Nephron progenitor cell (in vitro differentiated cells): ENCODE measurements around the gene TMEM50A.
"Not testable (repeated sequence)": the region's sequence is repeated elsewhere in the genome, so short reads cannot be mapped to it uniquely, and the experiment has no call there.

Experiments
- DNase-seq: peaks from one replicate; pipeline ENCODE4 v3.0.0; 2021
- H3K27ac Mint-ChIP-seq: 2 replicates; pipeline ENCODE4 v1.8.0; 2021; ENCODE audit warnings: mild to moderate bottlenecking, moderate library complexity, mixed read lengths
- H3K27me3 Mint-ChIP-seq: 2 replicates; pipeline ENCODE4 v1.8.0; 2021; ENCODE audit warnings: mild to moderate bottlenecking, low read depth, mixed read lengths; ENCODE audit not compliant: poor library complexity
- H3K36me3 Mint-ChIP-seq: 2 replicates; pipeline ENCODE4 v1.8.0; 2021; ENCODE audit warnings: low read depth, mixed read lengths
- H3K4me1 Mint-ChIP-seq: 2 replicates; pipeline ENCODE4 v1.8.0; 2021; ENCODE audit warnings: mixed read lengths
- H3K4me3 Mint-ChIP-seq: 2 replicates; pipeline ENCODE4 v1.8.0; 2021; ENCODE audit warnings: mild to moderate bottlenecking, moderate library complexity, mixed read lengths
- H3K9me3 Mint-ChIP-seq: 2 replicates; pipeline ENCODE4 v1.8.0; 2021; ENCODE audit warnings: mild to moderate bottlenecking, moderate library complexity, mixed read lengths
- TF ChIP-seq, protein P1 (sequence below): fragments of 200-600 bp; sonication (generic); IDR thresholded peaks from 2 replicates; pipeline ENCODE4 v1.5.0; 2021; ENCODE audit warnings: antibody characterized with exemption

The TMEM50A gene

DNA sequence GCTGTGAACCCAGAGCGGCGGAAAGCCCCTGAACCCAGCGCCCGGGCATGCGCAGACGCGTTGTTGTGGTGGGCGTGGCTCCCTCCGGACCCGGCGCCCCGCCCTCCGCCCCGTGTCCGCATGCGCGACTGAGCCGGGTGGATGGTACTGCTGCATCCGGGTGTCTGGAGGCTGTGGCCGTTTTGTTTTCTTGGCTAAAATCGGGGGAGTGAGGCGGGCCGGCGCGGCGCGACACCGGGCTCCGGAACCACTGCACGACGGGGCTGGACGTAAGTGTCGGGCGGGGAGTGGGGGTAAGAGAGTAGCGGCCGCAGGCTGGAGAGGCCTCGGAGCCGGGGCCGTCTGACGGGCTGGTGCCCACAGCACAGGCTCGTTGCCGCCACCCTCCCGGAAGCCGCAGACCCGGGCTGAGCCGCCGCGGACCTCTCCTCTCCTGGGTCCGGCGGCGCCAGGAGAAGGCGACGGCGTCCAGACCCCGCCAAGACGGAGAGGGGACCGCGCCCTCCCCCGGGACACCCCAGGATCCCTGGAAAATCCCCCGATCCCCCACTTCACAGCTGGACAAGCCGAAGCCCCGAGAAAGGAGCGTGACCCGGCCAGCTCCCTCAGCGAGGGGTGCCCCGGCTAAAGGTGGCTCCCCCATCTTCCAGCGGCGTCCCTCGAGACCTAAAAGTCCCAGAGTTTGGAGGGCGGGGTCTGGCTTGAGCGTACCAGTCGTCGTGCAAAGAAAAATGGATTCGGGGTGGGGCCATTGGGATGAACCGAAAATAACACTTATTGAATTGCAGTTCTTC, at the start of gene TMEM50A:
TMEM50A (plus strand) TSS at position 147 of the 794 bp plus-strand sequence. CDS start 2,153 bp downstream, outside the sequence.
- DNase-seq, result peak; percentile 94
- peaks cover 21% of the 10 kb centered on the region for H3K36me3 Mint-ChIP-seq
- no peaks in the 10 kb centered on the region for H3K27me3 Mint-ChIP-seq
- H3K4me3 Mint-ChIP-seq, result peak within 1 kb of the TSS; percentile 96
- TF ChIP-seq, protein P1, sequence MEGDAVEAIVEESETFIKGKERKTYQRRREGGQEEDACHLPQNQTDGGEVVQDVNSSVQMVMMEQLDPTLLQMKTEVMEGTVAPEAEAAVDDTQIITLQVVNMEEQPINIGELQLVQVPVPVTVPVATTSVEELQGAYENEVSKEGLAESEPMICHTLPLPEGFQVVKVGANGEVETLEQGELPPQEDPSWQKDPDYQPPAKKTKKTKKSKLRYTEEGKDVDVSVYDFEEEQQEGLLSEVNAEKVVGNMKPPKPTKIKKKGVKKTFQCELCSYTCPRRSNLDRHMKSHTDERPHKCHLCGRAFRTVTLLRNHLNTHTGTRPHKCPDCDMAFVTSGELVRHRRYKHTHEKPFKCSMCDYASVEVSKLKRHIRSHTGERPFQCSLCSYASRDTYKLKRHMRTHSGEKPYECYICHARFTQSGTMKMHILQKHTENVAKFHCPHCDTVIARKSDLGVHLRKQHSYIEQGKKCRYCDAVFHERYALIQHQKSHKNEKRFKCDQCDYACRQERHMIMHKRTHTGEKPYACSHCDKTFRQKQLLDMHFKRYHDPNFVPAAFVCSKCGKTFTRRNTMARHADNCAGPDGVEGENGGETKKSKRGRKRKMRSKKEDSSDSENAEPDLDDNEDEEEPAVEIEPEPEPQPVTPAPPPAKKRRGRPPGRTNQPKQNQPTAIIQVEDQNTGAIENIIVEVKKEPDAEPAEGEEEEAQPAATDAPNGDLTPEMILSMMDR, result no peak
- H3K4me1 Mint-ChIP-seq, result peaks cover 26% of the 10 kb centered on the region
- no peaks in the 10 kb centered on the region for H3K9me3 Mint-ChIP-seq
- H3K27ac Mint-ChIP-seq, result peak within 1 kb of the TSS; percentile 81

DNA sequence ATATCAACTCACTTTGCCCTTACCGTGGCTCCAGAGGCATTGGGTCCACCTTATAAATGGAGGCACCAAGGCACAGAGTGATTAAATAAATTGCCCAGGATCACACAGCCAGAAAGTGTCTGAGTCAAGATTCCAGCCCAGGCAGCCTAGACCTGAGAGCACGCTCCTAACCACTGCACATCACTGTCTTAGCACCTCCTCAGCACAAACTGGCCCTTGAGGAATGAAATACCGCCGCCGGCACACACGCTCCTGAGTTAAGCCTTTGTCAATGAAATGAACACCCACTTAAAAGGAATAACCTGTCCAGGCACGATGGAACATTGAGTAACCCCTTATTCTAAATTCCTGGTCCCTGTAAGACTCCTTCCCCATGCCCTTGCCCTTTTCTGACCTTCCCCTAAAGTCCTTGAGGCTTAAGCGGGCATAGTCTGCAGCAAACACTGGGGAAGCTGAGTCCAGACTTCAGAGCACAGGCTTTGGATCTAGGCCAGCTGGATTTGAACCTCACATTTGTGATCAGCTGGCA, 49.5 kb upstream of the TMEM50A start:
- H3K27ac Mint-ChIP-seq, H3K36me3 Mint-ChIP-seq, H3K9me3 Mint-ChIP-seq, H3K4me1 Mint-ChIP-seq, DNase-seq, H3K4me3 Mint-ChIP-seq: not testable (repeated sequence)
- H3K27me3 Mint-ChIP-seq, result peaks cover 11% of the 10 kb centered on the region

DNA sequence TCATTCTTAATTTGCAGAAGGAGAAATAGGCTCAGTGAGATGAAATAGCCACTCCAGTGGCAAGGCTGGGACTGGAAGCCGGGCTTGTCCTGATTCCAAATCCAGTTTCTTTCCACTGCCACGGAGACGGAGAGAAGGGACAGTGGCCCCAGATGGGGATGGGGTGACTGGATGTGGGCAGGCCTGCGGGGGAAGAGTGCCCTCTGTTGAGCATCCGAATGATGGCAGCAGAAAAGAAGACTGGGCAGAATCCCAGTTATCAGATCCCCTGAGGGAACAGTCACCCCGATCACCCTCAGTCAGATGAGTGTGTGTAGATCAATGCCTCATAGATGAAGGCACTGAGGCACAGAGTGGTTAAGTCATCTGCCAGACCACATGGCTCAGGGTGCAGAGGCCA, 48.1 kb upstream of the TMEM50A start:
- not testable (repeated sequence) for H3K36me3 Mint-ChIP-seq, H3K9me3 Mint-ChIP-seq, H3K4me1 Mint-ChIP-seq, H3K27ac Mint-ChIP-seq, H3K4me3 Mint-ChIP-seq, DNase-seq
- H3K27me3 Mint-ChIP-seq, result peaks cover 11% of the 10 kb centered on the region

DNA sequence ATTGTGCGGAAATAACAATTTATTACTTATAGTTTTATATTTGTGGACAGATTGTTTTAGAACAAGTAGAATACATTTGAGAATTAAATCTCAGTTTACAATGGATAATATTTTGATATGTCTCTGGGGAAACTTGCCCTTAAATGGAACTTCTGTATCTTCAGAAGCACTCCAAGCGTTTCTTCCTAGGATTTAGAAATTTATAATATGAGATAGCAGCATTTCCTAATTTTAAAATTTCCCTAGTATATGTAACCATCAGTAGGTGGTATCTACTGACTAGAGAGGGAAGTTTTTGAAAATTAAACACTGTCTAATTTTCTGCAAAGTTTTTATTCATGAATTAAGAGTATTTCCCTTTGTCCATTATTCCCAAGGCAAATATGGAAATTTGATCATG, 44.7 kb upstream of the TMEM50A start:
- not testable (repeated sequence) for H3K36me3 Mint-ChIP-seq, H3K4me3 Mint-ChIP-seq, DNase-seq, H3K27me3 Mint-ChIP-seq, H3K27ac Mint-ChIP-seq, H3K9me3 Mint-ChIP-seq, H3K4me1 Mint-ChIP-seq

DNA sequence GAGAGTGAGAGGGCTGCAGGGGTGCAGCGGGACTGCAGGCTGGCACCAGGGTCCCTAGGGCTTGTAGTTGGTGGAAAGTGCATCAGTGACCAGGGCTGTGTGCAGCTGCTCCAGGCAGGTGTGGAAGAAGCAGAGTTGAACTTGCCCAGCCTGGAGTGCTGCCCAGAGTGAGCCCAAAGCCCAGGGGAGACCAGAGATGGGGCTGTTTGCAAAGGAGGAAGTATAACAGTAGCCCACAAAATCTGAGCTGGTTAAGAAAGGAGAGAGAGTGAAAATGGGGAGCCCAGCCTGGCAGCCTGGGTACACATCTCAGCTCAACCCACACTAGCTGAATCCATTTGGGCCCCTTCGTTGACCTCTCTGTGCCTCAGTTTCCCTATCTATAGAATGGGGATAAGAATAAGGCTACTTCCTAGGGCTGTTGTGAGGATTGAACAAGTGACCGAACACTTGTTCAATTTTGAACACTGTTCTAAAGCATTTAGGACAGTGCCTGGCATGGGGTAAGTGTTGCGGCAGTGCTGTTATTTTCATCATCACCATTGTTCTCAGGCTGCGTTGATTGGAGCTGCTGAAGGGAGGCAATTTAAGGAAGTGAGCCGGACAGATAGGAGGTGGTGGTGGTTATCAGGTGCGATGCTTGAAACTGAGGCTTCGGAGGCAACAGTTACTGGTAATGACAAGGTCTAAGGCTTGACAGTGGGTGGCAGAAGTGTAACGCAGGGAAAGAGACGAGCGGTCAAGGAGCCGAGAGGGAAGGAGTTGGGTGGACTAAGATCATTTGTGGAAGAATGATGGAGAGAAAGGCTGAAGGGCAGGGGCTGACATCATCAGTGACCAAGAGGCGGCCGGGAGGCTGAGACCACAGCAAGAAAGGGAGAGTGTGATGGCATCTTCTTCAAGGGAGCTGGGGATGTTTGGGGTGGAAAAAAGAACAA, 43.0 kb upstream of the TMEM50A start:
- not testable (repeated sequence) for H3K36me3 Mint-ChIP-seq, H3K27me3 Mint-ChIP-seq, H3K4me1 Mint-ChIP-seq, H3K4me3 Mint-ChIP-seq, H3K9me3 Mint-ChIP-seq, DNase-seq, H3K27ac Mint-ChIP-seq

DNA sequence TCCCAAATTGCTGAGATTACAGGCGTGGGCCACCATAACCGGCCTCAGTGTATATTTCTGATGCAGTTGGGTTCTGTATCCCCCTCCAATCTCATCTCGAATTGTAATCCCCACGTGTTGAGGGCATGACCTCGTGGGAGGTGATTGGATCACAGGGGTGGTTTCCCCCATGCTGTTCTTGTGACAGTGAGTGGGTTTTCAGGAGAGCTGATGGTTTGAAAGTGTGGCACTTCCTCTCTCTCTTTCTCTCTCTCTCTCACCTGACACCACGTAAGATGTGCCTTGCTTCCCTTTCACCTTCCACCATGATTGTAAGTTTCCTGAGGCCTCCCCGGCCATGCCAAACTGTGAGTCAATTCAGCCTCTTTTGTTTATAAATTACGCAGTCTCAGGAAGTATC, 41.6 kb upstream of the TMEM50A start:
- not testable (repeated sequence) for H3K4me3 Mint-ChIP-seq, H3K9me3 Mint-ChIP-seq, H3K4me1 Mint-ChIP-seq, H3K36me3 Mint-ChIP-seq, DNase-seq, H3K27me3 Mint-ChIP-seq, H3K27ac Mint-ChIP-seq

DNA sequence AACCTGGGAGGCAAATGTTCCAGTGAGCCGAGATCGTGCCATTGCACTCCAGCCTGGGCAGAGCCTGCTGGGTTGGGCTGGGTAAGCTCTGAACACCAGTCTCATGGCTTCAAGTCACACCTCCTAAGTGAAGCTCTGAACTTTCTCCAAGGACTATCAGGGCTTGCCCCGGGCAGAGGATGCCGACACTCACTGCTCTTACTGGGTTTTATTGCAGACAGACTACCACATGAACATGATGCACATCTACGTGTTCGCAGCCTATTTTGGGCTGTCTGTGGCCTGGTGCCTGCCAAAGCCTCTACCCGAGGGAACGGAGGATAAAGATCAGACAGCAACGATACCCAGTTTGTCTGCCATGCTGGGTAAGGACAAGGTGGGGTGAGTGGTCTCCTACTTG, 37.4 kb upstream of the TMEM50A start:
- not testable (repeated sequence) for H3K9me3 Mint-ChIP-seq, H3K4me1 Mint-ChIP-seq, H3K27ac Mint-ChIP-seq, H3K27me3 Mint-ChIP-seq, DNase-seq, H3K4me3 Mint-ChIP-seq, H3K36me3 Mint-ChIP-seq

DNA sequence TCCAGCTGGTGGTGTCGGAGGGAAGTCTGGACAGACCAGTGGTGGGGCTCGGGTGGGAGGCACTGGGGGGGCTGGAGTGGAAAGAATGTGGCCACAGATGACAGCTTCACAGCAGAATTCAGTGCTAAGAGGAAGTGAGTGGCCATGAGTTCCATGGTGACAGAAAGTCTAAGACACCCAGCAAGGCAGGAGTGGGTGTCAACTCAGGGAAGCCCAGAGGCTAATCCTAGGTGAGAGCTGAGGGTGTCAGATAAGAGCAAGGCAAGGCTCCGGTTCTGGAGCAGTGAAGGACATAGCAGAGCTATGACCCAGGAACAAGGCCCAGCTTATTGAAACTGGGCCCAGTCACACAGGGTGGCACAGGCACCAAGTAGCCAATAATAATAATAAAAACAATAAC, 35.8 kb upstream of the TMEM50A start:
- H3K4me1 Mint-ChIP-seq, DNase-seq, H3K36me3 Mint-ChIP-seq, H3K27ac Mint-ChIP-seq, H3K4me3 Mint-ChIP-seq, H3K9me3 Mint-ChIP-seq, H3K27me3 Mint-ChIP-seq: not testable (repeated sequence)

DNA sequence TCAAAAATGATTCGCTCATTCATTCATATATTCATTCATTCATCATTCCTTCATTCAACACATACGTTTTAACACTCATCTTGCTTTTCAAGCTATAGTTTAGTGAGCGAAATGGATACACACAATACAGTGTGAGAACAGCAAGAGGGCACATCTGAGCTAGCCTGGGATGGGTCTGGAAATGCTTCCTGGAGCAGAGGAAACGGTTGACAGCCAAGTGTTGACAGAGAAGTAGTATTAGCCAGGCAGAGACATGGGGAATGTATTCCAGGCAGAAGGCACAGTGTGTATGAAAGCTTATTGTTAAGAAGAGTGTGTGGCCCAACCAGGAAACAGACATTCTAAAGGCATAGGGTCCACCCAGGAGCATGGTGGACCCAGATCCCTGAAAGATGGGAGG, 33.2 kb upstream of the TMEM50A start:
- not testable (repeated sequence) for H3K4me3 Mint-ChIP-seq, DNase-seq, H3K36me3 Mint-ChIP-seq, H3K4me1 Mint-ChIP-seq, H3K27ac Mint-ChIP-seq, H3K27me3 Mint-ChIP-seq, H3K9me3 Mint-ChIP-seq

DNA sequence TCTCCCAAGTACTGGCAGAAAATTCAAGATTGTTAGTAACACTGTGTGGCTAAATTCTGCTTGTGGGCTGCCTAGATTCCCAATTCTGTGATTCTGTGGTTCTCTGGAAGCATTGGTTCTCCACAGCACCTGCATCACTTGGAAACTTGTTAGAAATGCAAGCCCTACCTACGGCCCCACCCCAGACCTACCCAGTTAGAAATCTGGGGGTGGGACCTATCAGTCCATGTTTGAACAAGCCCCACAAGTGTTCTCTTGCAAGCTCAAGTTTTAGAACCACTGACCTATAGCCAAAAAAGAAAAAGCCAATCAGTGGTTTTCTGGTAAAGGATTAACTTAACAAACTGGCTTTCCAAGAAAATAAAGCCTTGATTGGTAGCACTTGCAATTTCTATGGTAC, 30.0 kb upstream of the TMEM50A start:
- not testable (repeated sequence) for H3K9me3 Mint-ChIP-seq, H3K4me1 Mint-ChIP-seq, H3K4me3 Mint-ChIP-seq, H3K27me3 Mint-ChIP-seq, DNase-seq, H3K27ac Mint-ChIP-seq
- peaks cover 10% of the 10 kb centered on the region for H3K36me3 Mint-ChIP-seq

DNA sequence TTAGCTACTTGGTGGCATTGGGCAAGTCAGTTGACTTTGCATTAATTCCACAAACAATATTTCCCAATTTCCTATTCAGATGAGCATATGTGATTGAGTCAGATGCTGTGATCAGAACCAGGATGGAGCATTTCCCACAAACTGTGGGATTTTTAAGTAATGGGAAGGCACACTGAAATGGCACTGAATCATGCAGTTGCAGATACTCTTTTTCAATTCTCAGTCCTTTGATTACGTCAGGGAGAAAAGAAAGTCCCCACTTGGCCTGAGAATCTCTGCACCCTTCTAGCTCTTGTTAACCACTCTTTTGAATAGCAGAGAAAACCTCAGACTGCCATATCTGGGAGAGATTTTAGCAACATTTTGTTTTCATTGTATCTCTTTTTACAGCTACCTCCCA, 29.0 kb upstream of the TMEM50A start:
- not testable (repeated sequence) for H3K4me3 Mint-ChIP-seq, H3K27me3 Mint-ChIP-seq, H3K9me3 Mint-ChIP-seq, H3K27ac Mint-ChIP-seq, H3K4me1 Mint-ChIP-seq, DNase-seq
- H3K36me3 Mint-ChIP-seq, result peaks cover 19% of the 10 kb centered on the region

DNA sequence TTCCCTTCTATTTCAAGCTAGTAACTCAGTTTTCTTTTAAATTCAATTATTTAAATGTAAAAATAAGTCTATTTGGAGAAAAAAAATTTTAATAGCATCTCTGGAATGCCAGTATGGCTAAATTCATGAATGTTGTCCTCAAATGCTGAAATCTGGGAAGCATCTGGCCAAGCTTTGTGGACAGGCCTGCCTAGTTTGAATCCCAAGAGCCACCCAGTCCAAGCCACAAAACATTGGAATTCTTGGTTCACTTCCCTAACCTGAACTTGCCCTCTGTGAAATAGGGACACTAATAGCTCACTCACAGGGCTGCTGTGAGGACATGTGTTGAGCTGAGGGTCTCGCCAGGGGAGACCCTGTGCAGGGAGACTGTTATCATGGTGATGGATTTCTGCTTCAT, 28.6 kb upstream of the TMEM50A start:
- peaks cover 23% of the 10 kb centered on the region for H3K36me3 Mint-ChIP-seq
- H3K4me1 Mint-ChIP-seq, H3K4me3 Mint-ChIP-seq, H3K27me3 Mint-ChIP-seq, H3K27ac Mint-ChIP-seq, H3K9me3 Mint-ChIP-seq, DNase-seq: not testable (repeated sequence)

DNA sequence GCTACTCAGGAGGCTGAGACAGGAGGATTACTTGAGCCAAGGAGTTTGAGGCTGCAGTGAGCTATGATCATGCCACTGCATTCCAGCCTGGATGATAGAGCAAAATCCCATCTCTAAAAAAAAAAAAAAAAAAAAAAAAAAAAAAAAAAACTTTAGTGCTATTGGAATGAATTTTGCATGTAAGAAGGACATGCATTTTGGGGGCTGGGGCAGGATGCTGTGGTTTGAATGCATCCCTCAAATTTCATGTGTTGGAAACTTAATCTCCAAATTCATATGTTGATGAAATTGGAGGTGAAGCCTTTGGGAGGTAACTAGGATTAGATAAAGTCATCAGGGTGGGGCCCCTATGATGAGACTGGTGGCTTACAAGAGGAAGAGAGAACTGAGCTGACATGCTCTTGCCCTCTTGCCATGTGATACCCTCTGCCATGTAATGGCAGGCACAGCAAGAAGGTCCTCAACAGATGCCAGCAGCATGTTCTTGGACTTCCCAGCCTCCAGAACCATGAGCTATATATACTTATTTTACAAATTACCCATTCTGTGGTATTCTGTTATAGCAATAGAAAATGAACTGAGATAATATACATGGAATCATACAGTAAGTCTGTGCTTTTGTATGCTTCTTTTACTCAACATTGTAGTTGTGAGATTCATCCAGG, 25.2 kb upstream of the TMEM50A start:
- H3K4me3 Mint-ChIP-seq, H3K27me3 Mint-ChIP-seq, H3K9me3 Mint-ChIP-seq, H3K4me1 Mint-ChIP-seq, H3K27ac Mint-ChIP-seq, DNase-seq: not testable (repeated sequence)
- H3K36me3 Mint-ChIP-seq, result peaks cover 28% of the 10 kb centered on the region
